Dermis lymphatic vessel endothelial cell (primary cell): Measurements from ENCODE around the gene SPACA7. TPM values are rescaled to one million over a fixed set of nuclear protein-coding genes. Genes with fewer than 3 reads are reported as not detected.

Experiments used
- total RNA-seq: library from RNA; depleted of rRNA; stranded (reverse); fragments of >200 nt; gene quantifications from 2 replicates; pipeline ENCODE4 v1.2.1, GENCODE V29; 2014

Gene SPACA7
- total RNA-seq = not detected in 2 replicates

GRCh38 chr13:112376050-112376681 is at the start of gene SPACA7:
Gene SPACA7 (plus strand): TSS chr13:112376355. CDS start chr13:112376386, 31 bp downstream.

Other genes starting within 250 kb of the SPACA7 start
- gene TUBGCP3, start 211.8 kb downstream of the SPACA7 start, total RNA-seq = 16.1 and 20.7 TPM in 2 replicates